NOMO-1 treated with DMSO at 0.1 percent for 48 hours (cell line): ENCODE results near the gene DTD2.
"Not testable (repeated sequence)": the region's sequence is repeated elsewhere in the genome, so short reads cannot be mapped to it uniquely, and the experiment has no call there.

Experiments
- DNase-seq: peaks from one replicate; lab custom pipeline; 2025; ENCODE audit not compliant: unreplicated experiment; lab: John Stamatoyannopoulos, UW

Gene DTD2

DNA sequence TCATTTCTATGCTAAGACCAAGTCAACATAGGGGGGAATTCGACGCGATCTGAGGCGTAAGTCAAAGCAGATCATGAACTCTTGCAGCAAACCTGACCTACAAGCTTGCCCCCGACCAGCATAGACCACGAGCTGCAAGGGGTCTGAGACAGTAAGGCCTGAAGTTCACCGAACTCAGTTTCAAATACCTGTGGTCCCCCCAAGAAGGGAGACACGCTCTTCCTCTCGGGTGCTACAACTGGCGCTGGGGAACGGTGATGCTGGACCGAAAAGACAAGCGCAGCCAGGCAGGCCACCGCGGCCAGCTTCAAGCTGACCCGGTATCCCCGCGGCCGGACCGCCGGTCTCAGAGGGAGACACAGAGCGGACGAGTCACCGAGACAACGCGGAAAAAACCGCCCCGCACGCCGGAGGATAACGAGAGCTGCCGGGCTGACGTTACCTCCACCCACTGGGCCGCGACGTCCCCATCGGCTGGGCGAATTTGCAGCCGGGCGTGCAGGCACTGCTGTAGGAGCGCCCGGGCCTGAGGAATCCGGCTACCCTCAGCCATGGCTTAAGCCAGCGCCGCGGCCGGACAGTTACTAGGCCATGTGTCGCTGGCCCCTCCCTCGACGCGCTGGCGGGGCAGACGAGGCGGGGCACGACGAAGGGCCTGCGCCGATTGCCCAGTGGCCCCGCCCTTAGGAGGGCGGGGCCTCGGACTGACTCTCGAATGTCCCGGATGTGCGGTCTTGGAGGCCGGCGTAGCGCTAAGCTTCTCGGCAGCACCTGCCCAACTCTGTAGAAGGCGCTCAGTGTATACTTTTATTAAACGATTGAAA, at the start of gene DTD2:
DTD2 (minus strand) TSS at position 666 of the 824 bp plus-strand sequence; CDS start at position 553, 113 bp downstream.
- DNase-seq: peak; percentile 91

DNA sequence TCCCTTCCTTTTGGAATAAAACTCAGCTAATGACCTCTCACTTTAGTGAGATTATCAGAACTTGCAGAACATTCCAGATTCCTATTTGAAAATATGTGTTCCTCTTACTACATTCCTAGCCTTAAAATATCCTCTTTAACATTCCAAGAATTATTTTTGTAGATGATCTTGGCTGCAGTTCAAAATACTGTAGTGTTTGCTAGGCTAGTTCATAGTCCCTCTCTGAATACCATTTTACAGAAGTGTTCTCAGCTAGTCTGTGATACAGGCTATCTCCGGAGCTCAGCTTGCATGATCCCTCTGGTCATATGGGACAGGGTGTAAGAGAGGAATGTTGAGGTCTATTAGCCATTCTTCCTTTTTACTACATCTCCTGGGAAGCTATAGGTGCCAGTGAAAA, 48.1 kb upstream of the DTD2 start:
- DNase-seq: no peak

DNA sequence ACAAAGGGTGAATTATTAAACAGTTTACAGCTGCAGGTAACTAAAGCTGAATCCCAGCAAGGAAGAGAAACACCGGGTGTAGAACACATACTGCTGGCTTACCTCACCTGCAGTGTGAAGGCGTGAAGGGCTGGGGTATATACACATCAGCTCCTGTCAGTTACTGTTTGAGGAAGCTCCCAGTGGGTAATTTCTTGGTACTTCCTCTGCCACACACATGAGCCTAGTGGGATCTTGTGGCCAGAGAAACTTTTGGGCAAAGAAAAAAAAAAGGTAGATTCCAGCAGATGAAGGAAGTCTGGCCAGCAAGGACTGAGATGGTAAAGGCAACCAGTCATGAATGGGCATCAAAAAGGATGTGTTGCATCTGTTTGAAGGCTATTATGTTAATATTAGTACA, 44.6 kb upstream of the DTD2 start:
- DNase-seq: no peak

- DNase-seq: no peak
These were observed 35.6 kb upstream of the DTD2 start for GRCh38 chr14:31492759-31493498.

- DNase-seq: peak; percentile 92
These were observed 32.4 kb upstream of the DTD2 start for GRCh38 chr14:31489691-31490090.

DNA sequence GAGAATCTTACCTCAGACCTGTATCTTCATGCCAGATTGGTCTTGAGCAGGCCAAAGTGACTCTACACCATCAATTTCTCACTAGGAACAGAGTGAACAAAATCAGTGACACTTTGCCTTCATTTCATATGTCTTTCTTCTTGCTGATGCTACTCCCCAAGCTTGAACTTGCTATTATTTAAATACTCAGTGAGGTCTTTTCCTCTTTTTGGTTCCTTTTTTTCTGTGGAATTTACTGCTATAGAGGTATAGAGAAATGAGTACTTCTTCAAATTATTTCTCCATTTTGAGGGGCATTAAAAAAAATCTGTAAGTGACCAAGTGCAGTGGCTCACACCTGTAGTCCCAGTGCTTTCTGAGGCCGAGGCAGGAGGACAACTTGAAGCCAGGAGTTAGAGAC, 30.6 kb upstream of the DTD2 start, which contains the start of gene GPR33:
GPR33 (minus strand) TSS at position 154 of the 400 bp plus-strand sequence. CDS start 4,074 bp downstream, outside the sequence.
- peak; percentile 90 for DNase-seq

- DNase-seq: no peak
These were observed 29.5 kb upstream of the DTD2 start for GRCh38 chr14:31486764-31487163.

DNA sequence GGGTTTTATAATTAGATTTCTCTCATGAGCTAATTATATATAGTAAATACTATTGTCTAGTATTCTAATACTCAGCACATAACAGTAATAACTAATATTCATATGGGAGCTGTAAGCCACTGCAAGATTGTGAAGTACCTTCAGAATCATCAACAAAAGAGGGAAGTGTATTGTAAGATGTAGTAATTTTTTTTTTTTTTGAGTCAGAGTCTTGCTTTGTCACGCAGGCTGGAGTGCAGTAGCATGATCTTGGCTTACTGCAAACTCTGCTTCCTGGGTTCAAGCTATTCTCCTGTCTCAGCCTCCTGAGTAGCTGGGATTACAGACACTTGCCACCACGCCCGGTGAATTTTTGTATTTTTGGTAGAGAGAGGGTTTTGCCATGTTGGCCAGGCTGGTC, 27.4 kb upstream of the DTD2 start:
- DNase-seq: peak; percentile 91

GRCh38 chr14:31480156-31480555, 22.9 kb upstream of the DTD2 start:
- DNase-seq: no peak

GRCh38 chr14:31479027-31479426, 21.7 kb upstream of the DTD2 start:
- no peak for DNase-seq

DNA sequence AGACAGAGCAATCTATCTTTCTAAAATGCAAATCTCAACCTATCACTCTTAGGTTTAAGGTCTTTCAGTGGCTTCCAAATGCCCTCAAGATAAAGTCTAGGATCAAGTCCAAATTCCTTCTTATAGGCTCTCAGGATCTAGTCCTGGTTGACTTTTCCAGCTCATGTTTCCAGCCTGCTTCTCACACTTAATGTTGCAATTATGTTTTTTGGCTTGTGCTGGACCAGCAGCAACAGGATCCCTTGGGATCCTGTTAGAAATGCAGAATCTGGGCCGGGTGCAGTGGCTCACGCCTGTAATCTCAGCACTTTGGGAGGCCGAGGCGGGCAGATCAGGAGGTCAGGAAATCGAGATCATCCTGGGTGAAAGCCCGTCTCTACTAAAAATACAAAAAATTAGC, 19.9 kb upstream of the DTD2 start:
- DNase-seq: no peak

DNA sequence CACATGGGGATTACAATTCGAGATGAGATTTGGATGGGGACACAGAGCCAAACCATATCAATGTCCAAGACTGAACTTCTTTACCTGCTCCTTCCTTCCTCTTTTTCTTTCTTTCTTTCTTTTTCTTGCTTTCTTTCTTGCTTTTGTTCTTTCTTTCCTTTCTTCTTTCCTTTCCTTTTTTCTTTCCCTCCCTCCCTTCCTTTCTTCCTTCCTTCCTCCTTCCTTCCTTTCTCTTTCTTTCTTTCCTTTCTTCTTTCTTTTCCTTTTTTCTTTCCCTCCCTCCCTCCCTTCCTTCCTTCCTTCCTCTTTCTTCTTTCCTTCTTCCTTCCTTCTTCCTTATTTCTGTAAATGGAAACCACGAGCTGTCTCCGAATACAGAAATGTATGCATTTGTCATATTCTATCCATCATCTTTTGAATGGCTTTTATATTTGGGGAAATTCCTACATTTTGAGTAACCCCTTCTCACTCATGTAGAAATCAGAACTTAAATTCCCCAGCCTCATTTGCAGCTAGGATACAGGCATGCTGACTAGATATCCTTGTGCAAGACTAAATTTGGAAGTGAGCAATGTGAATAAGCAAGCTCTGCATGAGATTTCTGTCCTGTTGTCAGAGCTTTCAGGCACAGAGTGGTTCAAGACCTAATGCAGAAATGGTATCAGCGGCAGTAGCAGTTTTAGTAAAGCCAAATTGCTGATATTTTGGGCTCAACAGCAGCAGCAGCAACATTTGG, 19.0 kb upstream of the DTD2 start:
- DNase-seq: no peak

DNA sequence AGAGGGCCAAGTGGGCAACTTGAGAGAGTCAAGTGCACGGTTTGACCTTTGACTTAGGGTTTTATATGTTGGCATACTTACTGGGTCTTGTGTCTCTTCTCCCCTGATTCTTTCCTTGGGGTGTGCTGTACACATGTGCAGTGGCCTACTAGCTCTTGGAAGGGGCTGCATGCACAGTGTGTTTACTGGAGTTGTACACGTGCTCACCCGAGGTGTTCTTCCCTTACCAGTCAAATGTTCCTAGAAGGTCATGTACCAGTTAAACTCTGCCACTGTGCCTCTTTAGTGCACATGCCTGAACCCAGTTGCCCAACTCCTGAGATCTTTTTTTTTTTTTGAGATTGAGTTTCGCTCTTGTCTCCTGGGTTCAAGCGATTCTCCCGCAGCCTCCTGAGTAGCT, 9.2 kb upstream of the DTD2 start:
- DNase-seq: no peak

DNA sequence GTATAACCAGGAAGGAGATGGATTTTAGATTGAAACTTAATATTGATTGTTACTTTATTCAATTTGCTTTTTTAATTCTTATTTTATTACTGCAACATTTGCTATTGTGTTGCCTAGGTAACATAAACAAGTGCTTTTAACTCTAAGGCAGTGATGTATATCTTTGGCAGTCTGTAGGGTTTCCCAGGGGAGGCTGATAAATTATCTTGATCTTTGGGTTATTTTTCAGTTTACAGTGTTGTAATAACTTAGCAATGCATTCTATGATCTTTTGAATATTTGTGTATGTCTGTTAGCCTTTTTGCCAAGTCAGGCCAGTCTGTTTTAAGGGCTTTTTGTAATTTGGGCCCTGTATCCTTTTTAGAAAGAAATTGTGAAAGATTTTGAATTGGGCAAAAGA, 7.8 kb upstream of the DTD2 start:
- no peak for DNase-seq

DNA sequence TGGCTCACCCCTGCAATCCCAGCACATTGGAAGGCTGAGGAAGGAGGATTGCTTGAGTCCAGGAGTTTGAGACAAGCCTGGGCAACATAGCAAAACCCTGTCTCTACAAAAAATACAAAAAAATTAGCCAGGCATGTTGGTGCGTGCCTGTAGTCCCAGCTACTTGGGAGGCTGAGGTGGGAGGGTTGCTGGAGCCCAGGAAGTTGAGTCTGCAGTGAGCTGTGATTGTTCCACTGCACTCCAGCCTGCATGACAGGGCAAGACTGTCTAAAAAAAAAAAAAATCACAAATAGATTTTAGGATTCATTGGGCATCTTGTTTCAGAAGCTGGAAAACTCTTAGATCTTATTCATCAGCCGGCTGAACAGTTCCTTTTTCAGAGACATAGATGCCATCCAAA, 5.1 kb upstream of the DTD2 start:
- not testable (repeated sequence) for DNase-seq

- DNase-seq: no peak
These were observed 4.2 kb upstream of the DTD2 start for GRCh38 chr14:31461545-31461944.

GRCh38 chr14:31457665-31458659, 656 bp upstream of the DTD2 start:
- no peak for DNase-seq

DNA sequence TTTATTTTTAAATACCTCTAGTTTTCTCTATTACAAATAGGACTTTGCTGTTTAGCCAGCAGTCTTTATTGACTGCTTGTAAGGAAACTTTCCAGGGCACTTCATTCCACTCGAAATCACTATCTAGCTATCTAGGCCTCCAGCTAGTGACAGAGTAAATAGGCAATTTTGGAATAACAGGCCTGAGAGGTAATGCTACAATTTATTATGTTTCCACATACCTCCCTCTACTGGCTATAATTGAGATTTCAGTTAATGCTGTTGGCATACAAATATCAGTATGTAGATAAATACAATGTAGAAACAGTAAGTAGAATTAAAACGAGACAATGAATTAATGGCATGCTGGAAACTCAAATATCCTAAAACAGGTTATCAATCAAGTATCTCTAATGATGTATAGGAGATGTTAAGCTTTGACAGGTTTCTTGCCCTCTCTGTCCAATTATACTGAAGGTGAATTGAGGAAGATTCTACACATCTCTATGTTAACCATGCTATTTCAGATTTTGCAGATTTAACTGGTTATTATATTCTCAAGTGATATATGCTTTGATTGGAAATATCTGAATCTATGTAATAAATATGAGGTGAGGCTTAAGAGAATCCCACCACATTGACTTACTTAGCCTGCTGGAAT, 7.2 kb downstream of the DTD2 start:
- peak; percentile 35 for DNase-seq

DNA sequence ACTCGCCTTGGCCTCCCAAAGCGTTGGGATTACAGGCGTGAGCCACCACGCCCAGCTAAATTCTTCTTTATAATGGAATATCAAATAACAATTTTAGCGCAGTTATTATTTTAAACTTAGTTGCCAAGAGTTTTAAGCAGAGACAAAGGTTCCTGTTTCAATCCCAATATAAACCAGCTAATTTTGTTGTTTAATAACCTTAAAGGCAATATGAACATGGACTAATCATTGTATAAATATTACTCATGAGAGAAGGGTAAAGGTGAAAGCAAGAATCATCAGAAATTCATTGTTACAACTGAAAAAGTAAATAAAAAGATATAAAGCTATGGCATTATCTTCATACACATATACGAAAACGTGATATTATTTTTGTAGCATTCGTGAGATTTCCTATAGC, 8.2 kb downstream of the DTD2 start:
- no peak for DNase-seq

GRCh38 chr14:31445703-31446102, 11.6 kb downstream of the DTD2 start:
- DNase-seq: no peak
